Neuronal stem cell (in vitro differentiated cells): ENCODE results near the gene SYNE1.

Experiments used
- DNase-seq: peaks from one replicate; pipeline ENCODE4 v3.0.0-alpha.2; 2013; ENCODE audit warnings: low spot score
- H2AFZ ChIP-seq: one replicate; pipeline ENCODE4 v1.6.1; 2013; ENCODE audit warnings: mild to moderate bottlenecking, low read length, inconsistent platforms
- H2AK5ac ChIP-seq: 2 replicates; pipeline ENCODE4 v1.6.1; 2013; ENCODE audit warnings: low read depth, mild to moderate bottlenecking, inconsistent platforms, low read length, moderate library complexity, mixed read lengths
- H2BK120ac ChIP-seq: 2 replicates; pipeline ENCODE4 v1.6.1; 2013; ENCODE audit warnings: low read depth, mild to moderate bottlenecking, inconsistent platforms, low read length, moderate library complexity, mixed read lengths
- H2BK12ac ChIP-seq: one replicate; pipeline ENCODE4 v1.6.1; 2013; ENCODE audit warnings: low read length, inconsistent platforms
- H2BK15ac ChIP-seq: 2 replicates; pipeline ENCODE4 v1.6.1; 2013; ENCODE audit warnings: mild to moderate bottlenecking, low read length, inconsistent platforms, mixed read lengths
- H2BK5ac ChIP-seq: one replicate; pipeline ENCODE4 v1.6.1; 2013; ENCODE audit warnings: inconsistent platforms, mild to moderate bottlenecking, low read length, moderate library complexity
- H3K14ac ChIP-seq: one replicate; pipeline ENCODE4 v1.6.1; 2013; ENCODE audit warnings: low read length, inconsistent platforms
- H3K18ac ChIP-seq: 2 replicates; pipeline ENCODE4 v1.6.1; 2013; ENCODE audit warnings: low read length, inconsistent platforms
- H3K23ac ChIP-seq: 2 replicates; pipeline ENCODE4 v1.6.1; 2013; ENCODE audit warnings: low read depth, mild to moderate bottlenecking, mixed read lengths, low read length, inconsistent platforms; ENCODE audit not compliant: poor library complexity
- H3K27ac ChIP-seq: replicated peaks from 3 replicates; pipeline ENCODE4 v1.5.1; 2013; ENCODE audit warnings: low read length, inconsistent platforms
- H3K27me3 ChIP-seq, 3 experiments: 2 replicates each; pipeline ENCODE4 v1.6.1; 2013; ENCODE audit warnings: low read length in 3 of 3, mild to moderate bottlenecking in 2 of 3, inconsistent platforms in 1 of 3, low read depth in 1 of 3, mixed read lengths in 1 of 3, moderate library complexity in 1 of 3; ENCODE audit not compliant: control insufficient read depth in 3 of 3, insufficient read depth in 3 of 3
- H3K36me3 ChIP-seq, 2 donors: replicated peaks in 1 of 2; 2 replicates each; pipeline ENCODE4 v1.6.1; 2013; ENCODE audit warnings: low read length in 2 of 2; ENCODE audit not compliant: control insufficient read depth in 2 of 2, insufficient read depth in 2 of 2
- H3K4ac ChIP-seq: 2 replicates; pipeline ENCODE4 v1.6.1; 2013; ENCODE audit warnings: inconsistent platforms, mild to moderate bottlenecking, low read length, moderate library complexity
- H3K4me1 ChIP-seq, 2 donors: 1 replicate in 1 of 2; 2 replicates in 1 of 2; pipeline ENCODE4 v1.6.1; 2013; ENCODE audit warnings: low read length in 2 of 2, low read depth in 1 of 2; ENCODE audit not compliant: control insufficient read depth in 2 of 2, insufficient read depth in 1 of 2
- H3K4me2 ChIP-seq: one replicate; pipeline ENCODE4 v1.6.1; 2013; ENCODE audit warnings: mild to moderate bottlenecking, low read length, inconsistent platforms; ENCODE audit not compliant: insufficient read depth, poor library complexity, severe bottlenecking
- H3K4me3 ChIP-seq, 2 donors: 2 replicates each; pipeline ENCODE4 v1.5.1; 2013; ENCODE audit warnings: low read length in 2 of 2, mild to moderate bottlenecking in 2 of 2, inconsistent platforms in 1 of 2, moderate library complexity in 1 of 2
- H3K79me1 ChIP-seq: one replicate; pipeline ENCODE4 v1.6.1; 2013; ENCODE audit warnings: low read depth, mild to moderate bottlenecking, inconsistent platforms, low read length, moderate library complexity
- H3K9ac ChIP-seq: one replicate; pipeline ENCODE4 v1.6.1; 2013; ENCODE audit warnings: mild to moderate bottlenecking, low read depth, low read length, inconsistent platforms; ENCODE audit not compliant: poor library complexity
- H3K9me3 ChIP-seq, 2 donors: replicated peaks in 1 of 2; 2 replicates each; pipeline versions ENCODE3 to v1.6.1; 2013; ENCODE audit warnings: low read length in 2 of 2, mild to moderate bottlenecking in 2 of 2, inconsistent platforms in 1 of 2, low read depth in 1 of 2, mixed read lengths in 1 of 2, moderate library complexity in 1 of 2; ENCODE audit not compliant: control insufficient read depth in 2 of 2, insufficient read depth in 1 of 2
- H4K8ac ChIP-seq: one replicate; pipeline ENCODE4 v1.6.1; 2013; ENCODE audit warnings: low read depth, mild to moderate bottlenecking, inconsistent platforms, low read length, moderate library complexity
- H4K91ac ChIP-seq: one replicate; pipeline ENCODE4 v1.6.1; 2013; ENCODE audit warnings: low read length, low read depth, mild to moderate bottlenecking, inconsistent platforms; ENCODE audit not compliant: poor library complexity
- WGBS, 2 donors: extraction: QIAGEN DNeasy Blood & Tissue Kit; methylation state at CpG; one replicate each; pipeline ENCODE4 v1.1.7; 2013; ENCODE audit warnings: missing lambda C conversion rate in 2 of 2, mixed read lengths in 1 of 2; ENCODE audit not compliant: insufficient read length in 2 of 2, insufficient replicate concordance in 1 of 2; ENCODE audit errors: extremely low coverage in 2 of 2; 5-methylcytosine and 5-hydroxymethylcytosine counted together

Gene SYNE1

DNA sequence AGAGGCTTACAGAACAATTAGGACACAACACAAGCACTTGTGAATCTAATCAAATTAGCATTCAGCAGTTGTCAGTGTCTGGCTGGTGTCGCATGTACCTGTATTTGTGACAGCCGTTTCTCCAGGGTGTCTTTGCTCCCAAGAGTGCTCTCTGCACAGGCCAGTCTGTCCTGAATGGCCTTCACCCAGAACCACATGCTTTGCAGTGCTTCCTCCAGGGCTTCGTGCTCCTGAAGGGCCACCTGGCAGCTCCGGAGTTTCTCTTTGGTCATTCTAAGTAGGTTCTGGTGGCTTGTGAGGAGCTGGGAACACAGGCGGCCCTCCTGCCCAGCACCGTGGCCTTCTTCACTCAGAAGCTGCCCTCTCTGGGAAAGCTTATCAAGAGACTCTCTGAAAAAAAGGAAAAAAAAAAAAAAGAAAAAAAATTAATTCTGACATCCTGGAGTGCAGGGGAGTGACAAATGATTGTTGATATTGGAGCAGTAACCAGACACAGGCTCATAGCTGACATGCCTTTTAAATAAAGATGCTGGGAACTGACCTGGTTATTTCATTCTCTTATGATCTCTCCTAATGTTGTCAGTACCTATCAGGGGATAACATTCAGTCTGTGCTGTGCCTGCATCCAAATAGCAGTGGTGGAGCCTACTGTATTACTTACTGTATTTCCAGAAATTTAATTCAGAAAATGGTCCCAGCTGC lies 245.8 kb downstream of the SYNE1 start:
- Histone ChIP-seq H2BK120ac (no peak overlapping the region), H3K27me3 (peaks cover 0 to 3% (median 0%) of the 10 kb centered on the region in 3 experiments), H3K4me1 (no peaks in the 10 kb centered on the region), H2BK12ac (peak overlapping the region; percentile 73), H3K14ac (no peak overlapping the region), H3K18ac (no peak overlapping the region), H4K8ac (no peak overlapping the region), H4K91ac (no peak overlapping the region), H3K9me3 (no peaks in the 10 kb centered on the region), H2AK5ac (no peak overlapping the region), H3K4me2 (no peak overlapping the region), H3K4ac (no peak overlapping the region), H3K23ac (no peak overlapping the region), H3K9ac (no peak overlapping the region), H2BK5ac (no peak overlapping the region), H3K4me3 (no peak overlapping the region), H3K79me1 (no peaks in the 10 kb centered on the region), H2BK15ac (no peak overlapping the region), H3K36me3 (no peaks in the 10 kb centered on the region), H2AFZ (no peak overlapping the region), H3K27ac (no peak overlapping the region)
- DNase-seq = no peak
- no CpG with 5 or more reads among the region's 6 CpGs for WGBS, 2 donors

DNA sequence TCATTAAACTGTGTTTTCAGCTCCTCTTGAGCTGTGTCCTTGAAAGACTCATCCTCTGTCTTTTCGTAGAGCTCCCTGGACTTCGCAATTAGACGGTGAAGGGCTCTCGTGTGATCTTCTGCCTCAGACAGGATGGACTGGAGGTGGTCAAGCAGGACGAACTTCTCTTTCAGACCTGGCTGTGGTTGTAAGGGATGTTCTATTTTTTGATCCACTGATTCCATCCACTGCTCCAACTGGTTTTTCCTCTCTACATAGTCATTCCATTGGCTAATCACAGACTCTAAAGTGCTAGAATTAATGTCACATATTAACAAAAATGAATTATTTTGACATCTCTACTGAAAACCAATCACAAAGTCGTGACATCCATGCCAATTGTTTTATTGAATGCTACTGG lies 250.1 kb downstream of the SYNE1 start:
- H3K4me2 ChIP-seq = no peak overlapping the region
- H3K9me3 ChIP-seq = no peaks in the 10 kb centered on the region
- no peak overlapping the region for H3K18ac ChIP-seq
- no peaks in the 10 kb centered on the region for H3K36me3 ChIP-seq
- no peaks in the 10 kb centered on the region for H3K79me1 ChIP-seq
- WGBS, 2 donors = no CpG with 5 or more reads among the region's 6 CpGs
- H3K27ac ChIP-seq = no peak overlapping the region
- H4K8ac ChIP-seq = no peak overlapping the region
- H3K23ac ChIP-seq = no peak overlapping the region
- no peak overlapping the region for H2BK15ac ChIP-seq
- no peak overlapping the region for H2AFZ ChIP-seq
- no peak for DNase-seq
- no peak overlapping the region for H3K4me3 ChIP-seq
- H3K27me3 ChIP-seq = peaks cover 0 to 3% (median 0%) of the 10 kb centered on the region in 3 experiments
- H3K4ac ChIP-seq = no peak overlapping the region
- no peak overlapping the region for H2AK5ac ChIP-seq
- H3K4me1 ChIP-seq = no peaks in the 10 kb centered on the region
- no peak overlapping the region for H2BK120ac ChIP-seq
- H2BK12ac ChIP-seq = no peak overlapping the region
- H2BK5ac ChIP-seq = no peak overlapping the region
- no peak overlapping the region for H4K91ac ChIP-seq
- H3K14ac ChIP-seq = no peak overlapping the region
- H3K9ac ChIP-seq = no peak overlapping the region

GRCh38 chr6:152386131-152386530 lies 251.0 kb downstream of the SYNE1 start:
- H3K9ac ChIP-seq = no peak overlapping the region
- H4K91ac ChIP-seq = no peak overlapping the region
- H3K27ac ChIP-seq = no peak overlapping the region
- no peak overlapping the region for H4K8ac ChIP-seq
- no peaks in the 10 kb centered on the region for H3K36me3 ChIP-seq
- no peak overlapping the region for H2BK120ac ChIP-seq
- WGBS, 2 donors = no CpG with 5 or more reads among the region's 2 CpGs
- no peak for DNase-seq
- no peak overlapping the region for H3K4me3 ChIP-seq
- H2BK15ac ChIP-seq = no peak overlapping the region
- no peak overlapping the region for H3K23ac ChIP-seq
- H3K9me3 ChIP-seq = no peaks in the 10 kb centered on the region
- no peak overlapping the region for H3K4me2 ChIP-seq
- H2AFZ ChIP-seq = no peak overlapping the region
- H2BK12ac ChIP-seq = no peak overlapping the region
- no peak overlapping the region for H3K18ac ChIP-seq
- no peak overlapping the region for H2BK5ac ChIP-seq
- H2AK5ac ChIP-seq = no peak overlapping the region
- peaks cover 0 to 1% of the 10 kb centered on the region in 2 donors for H3K4me1 ChIP-seq
- no peak overlapping the region for H3K14ac ChIP-seq
- no peaks in the 10 kb centered on the region for H3K79me1 ChIP-seq
- peaks cover 0 to 3% (median 0%) of the 10 kb centered on the region in 3 experiments for H3K27me3 ChIP-seq
- H3K4ac ChIP-seq = no peak overlapping the region

DNA sequence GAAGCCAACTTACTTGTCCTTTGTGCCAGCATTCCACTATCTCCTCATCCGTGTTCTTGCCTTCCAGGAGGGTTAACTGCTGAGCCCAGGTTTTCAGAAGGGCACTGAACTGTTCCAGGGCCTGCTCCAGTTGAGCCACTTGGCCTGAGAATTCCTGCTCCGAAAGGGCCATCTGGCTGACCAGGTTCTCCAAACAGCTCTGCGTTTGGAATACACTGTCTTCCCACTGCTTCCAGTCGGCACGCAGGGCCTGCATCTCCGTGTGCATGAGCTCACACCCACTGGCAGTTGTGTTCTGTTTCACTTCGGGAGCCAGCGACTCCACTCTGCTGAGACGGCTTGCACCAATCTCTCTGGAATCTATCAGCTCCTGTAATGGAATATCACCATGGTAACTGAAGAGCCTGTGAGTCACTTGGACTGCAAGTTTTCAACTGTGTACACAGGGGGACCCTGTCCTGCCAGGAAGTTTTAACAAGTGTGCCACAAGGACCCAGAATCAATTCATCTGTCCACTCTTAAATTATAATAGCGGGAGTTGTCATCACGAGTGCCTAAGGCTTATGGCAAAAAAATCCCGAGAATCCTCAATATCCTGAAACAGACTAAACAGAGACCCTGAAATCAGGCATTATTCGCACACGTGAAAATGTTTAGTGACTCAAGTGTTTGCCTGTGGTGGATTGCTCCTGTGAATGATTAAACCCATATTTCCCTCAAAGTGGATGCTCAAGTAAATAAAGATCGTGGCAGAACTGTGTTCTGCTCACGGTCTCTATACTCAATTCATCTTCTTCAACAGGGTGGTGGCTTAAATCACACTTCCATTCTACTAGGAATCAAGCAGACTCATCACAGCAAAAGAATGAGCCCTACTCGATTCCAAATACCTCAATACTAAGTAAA lies 255.9 kb downstream of the SYNE1 start:
- no peak overlapping the region for H3K14ac ChIP-seq
- H2BK12ac ChIP-seq = no peak overlapping the region
- H2AK5ac ChIP-seq = no peak overlapping the region
- peak overlapping the region; percentile 23 to 53 for H3K4me3 ChIP-seq
- peaks cover 8 to 11% of the 10 kb centered on the region in 2 donors for H3K4me1 ChIP-seq
- no peaks in the 10 kb centered on the region for H3K79me1 ChIP-seq
- peak; percentile 62 for DNase-seq
- H3K23ac ChIP-seq = no peak overlapping the region
- no peak overlapping the region for H4K8ac ChIP-seq
- H2AFZ ChIP-seq = peak overlapping the region; percentile 91
- H3K9ac ChIP-seq = no peak overlapping the region
- no peaks in the 10 kb centered on the region for H3K36me3 ChIP-seq
- no CpG with 5 or more reads among the region's 17 CpGs for WGBS, 2 donors
- peak overlapping the region; percentile 9 for H3K18ac ChIP-seq
- H2BK5ac ChIP-seq = no peak overlapping the region
- peaks cover 0 to 3% (median 0%) of the 10 kb centered on the region in 3 experiments for H3K27me3 ChIP-seq
- no peak overlapping the region for H3K4ac ChIP-seq
- no peak overlapping the region for H2BK120ac ChIP-seq
- H3K4me2 ChIP-seq = no peak overlapping the region
- H3K9me3 ChIP-seq = no peaks in the 10 kb centered on the region
- no peak overlapping the region for H4K91ac ChIP-seq
- peak overlapping the region; percentile 47 for H3K27ac ChIP-seq
- no peak overlapping the region for H2BK15ac ChIP-seq
